GM12892 (cell line): ENCODE results near the gene XKR7.
A peak's percentile ranks its signal among the peaks of the same experiment; 100 is the strongest.

ENCODE experiments used
- DNase-seq: peaks from one replicate; pipeline ENCODE4 v3.0.0; 2011; ENCODE audit not compliant: insufficient read length
- FAIRE-seq: peaks from 2 replicates; lab custom pipeline; 2011; peaks lifted over from hg19 to GRCh38; lab: Jason Lieb, UNC
- POLR2A ChIP-seq: IDR thresholded peaks from 2 replicates; pipeline ENCODE4 v1.6.1; 2011; ENCODE audit warnings: low read depth, low read length, control low read depth
- POLR2AphosphoS5 ChIP-seq: IDR thresholded peaks from 2 replicates; pipeline ENCODE4 v1.6.1; 2011; ENCODE audit warnings: low read depth, low read length, control low read depth
- TAF1 ChIP-seq: IDR thresholded peaks from 2 replicates; pipeline ENCODE4 v1.6.1; 2011; ENCODE audit warnings: low read depth, mild to moderate bottlenecking, control low read depth, low read length, borderline replicate concordance

The XKR7 gene

GRCh38 chr20:31968291-31969126, 558 bp downstream of the XKR7 start:
- TF ChIP-seq TAF1 = no peak
- TF ChIP-seq POLR2AphosphoS5 = no peak
- TF ChIP-seq POLR2A = no peak
- DNase-seq (peak; percentile 95), FAIRE-seq (peak; percentile 54)

GRCh38 chr20:31969991-31970390, 2.0 kb downstream of the XKR7 start:
- TF ChIP-seq TAF1 (no peak), POLR2AphosphoS5 (no peak), POLR2A (no peak)
- DNase-seq (no peak), FAIRE-seq (no peak)

GRCh38 chr20:31972471-31973021, 4.6 kb downstream of the XKR7 start:
- DNase-seq (no peak), FAIRE-seq (no peak)
- TF ChIP-seq TAF1 (no peak), POLR2A (no peak), POLR2AphosphoS5 (no peak)

GRCh38 chr20:31974296-31974695, 6.3 kb downstream of the XKR7 start:
- DNase-seq (no peak), FAIRE-seq (no peak)

GRCh38 chr20:31974951-31975487, 7.1 kb downstream of the XKR7 start:
- TF ChIP-seq POLR2AphosphoS5 = no peak
- TF ChIP-seq TAF1 = no peak
- no peak for TF ChIP-seq POLR2A
- FAIRE-seq (no peak), DNase-seq (no peak)

More at GRCh38 chr20:31974296-31974695, 6.3 kb downstream of the XKR7 start:
- TF ChIP-seq POLR2AphosphoS5 = no peak
- TF ChIP-seq TAF1 = no peak
- TF ChIP-seq POLR2A = no peak

GRCh38 chr20:31975874-31976273, 7.9 kb downstream of the XKR7 start:
- TF ChIP-seq POLR2AphosphoS5 (no peak), POLR2A (no peak), TAF1 (no peak)
- FAIRE-seq (no peak), DNase-seq (no peak)

- no peak for FAIRE-seq
- no peak for DNase-seq
- TF ChIP-seq TAF1 = no peak
- TF ChIP-seq POLR2A = no peak
- TF ChIP-seq POLR2AphosphoS5 = no peak
Observed at GRCh38 chr20:31977080-31977479, 9.1 kb downstream of the XKR7 start.

- FAIRE-seq (no peak), DNase-seq (no peak)
- TF ChIP-seq POLR2A = no peak
- no peak for TF ChIP-seq POLR2AphosphoS5
- TF ChIP-seq TAF1 = no peak
Observed at GRCh38 chr20:31979713-31980426, 11.9 kb downstream of the XKR7 start.

- DNase-seq = no peak
- TF ChIP-seq POLR2A (no peak), POLR2AphosphoS5 (no peak), TAF1 (no peak)
- FAIRE-seq = no peak
Observed at GRCh38 chr20:31981784-31982183, 13.8 kb downstream of the XKR7 start.

- FAIRE-seq = no peak
- TF ChIP-seq POLR2A (no peak), TAF1 (no peak), POLR2AphosphoS5 (no peak)
- no peak for DNase-seq
Observed at GRCh38 chr20:31984981-31985471, 17.1 kb downstream of the XKR7 start.

- no peak for FAIRE-seq
- DNase-seq = no peak
- TF ChIP-seq POLR2AphosphoS5 (no peak), POLR2A (no peak), TAF1 (no peak)
Observed at GRCh38 chr20:31987744-31988143, 19.8 kb downstream of the XKR7 start.
